A549 treated with AZD9567 at 1 μM for 4 hours (cell line): ENCODE measurements around the gene ZNF814. TPM values are rescaled to one million over a fixed set of nuclear protein-coding genes. Genes with fewer than 3 reads are reported as not detected.

ENCODE experiments used
- total RNA-seq: library from RNA; stranded (reverse); fragments of 200-300 nt; extraction: Qiagen RNA extraction; gene quantifications from 5 replicates; pipeline ENCODE4 v1.2.3, GENCODE V29; 2022; ENCODE audit not compliant: insufficient read depth

The ZNF814 gene
- total RNA-seq: 1.8 to 3.6 TPM (median 3.1 TPM) in 4 of 5 replicates, not detected in the other

GRCh38 chr19:57888560-57889231, at the start of gene ZNF814:
Gene ZNF814 (minus strand): TSS chr19:57889037. CDS start chr19:57888802, 235 bp downstream.

DNA sequence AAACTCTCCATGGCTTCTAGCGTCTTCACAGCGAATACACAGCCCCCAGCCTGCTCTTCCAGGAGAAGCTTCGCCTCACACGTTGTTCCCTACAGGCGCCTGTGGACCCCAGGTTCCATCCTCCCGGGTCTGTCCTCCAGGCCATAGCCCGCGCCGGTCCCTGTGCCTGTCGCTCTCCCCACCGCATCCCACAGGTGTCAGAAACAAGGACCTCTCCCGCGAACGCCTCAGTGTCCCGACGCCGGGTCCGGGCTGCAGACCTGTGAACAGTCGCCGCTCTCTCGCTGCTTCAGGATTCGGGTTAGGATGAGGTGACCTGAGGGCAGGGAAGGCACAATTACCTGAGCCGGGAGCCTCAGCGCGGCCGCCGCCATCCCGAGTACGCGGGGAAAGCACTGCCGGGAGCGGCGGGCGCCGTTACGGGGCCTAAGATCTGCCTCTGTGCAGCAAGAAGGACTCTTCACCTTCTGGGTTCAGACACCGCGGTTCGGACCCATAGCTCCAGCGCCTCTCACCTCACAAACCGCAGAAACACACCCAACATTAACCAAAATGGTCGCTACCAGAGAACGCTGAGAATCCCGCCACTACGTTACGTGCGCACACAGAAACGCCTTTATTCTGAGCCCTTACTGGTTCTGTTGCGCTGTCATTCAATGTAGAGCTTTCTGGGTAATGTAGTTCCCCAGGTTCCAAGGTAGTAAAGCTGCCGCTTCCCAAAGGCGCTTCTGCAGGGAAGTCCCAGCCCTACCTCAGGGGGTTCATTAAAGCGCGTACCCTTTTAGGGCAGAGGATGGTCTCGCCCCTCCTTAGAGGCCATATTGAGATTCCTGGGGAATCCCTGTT, 46.2 kb upstream of the ZNF814 start, which contains the start of gene ZNF418:
Gene ZNF418 (minus strand): TSS at position 583 of the 846 bp plus-strand sequence. CDS start 1,580 bp downstream, outside the sequence.

GRCh38 chr19:57916168-57916995, 27.5 kb upstream of the ZNF814 start, which contains the start of gene ZNF417:
Gene ZNF417 (minus strand): TSS chr19:57916592. CDS start chr19:57916411, 181 bp downstream.

GRCh38 chr19:57849666-57850473, 39.0 kb downstream of the ZNF814 start, which contains the start of gene ZNF587:
Gene ZNF587 (plus strand): TSS chr19:57849859. CDS start chr19:57850039, 180 bp downstream.

GRCh38 chr19:57830071-57830602, 58.7 kb downstream of the ZNF814 start, which contains the start of gene ZNF587B:
Gene ZNF587B (plus strand): TSS chr19:57830299. CDS start chr19:57830529, 230 bp downstream.

GRCh38 chr19:57814505-57815246, 74.2 kb downstream of the ZNF814 start, which contains the start of gene ZNF552:
Gene ZNF552 (minus strand): TSS chr19:57814913. CDS start chr19:57814743, 170 bp downstream.

Other genes with a start within 250 kb of the ZNF814 start
- not detected in 5 replicates for gene ZSCAN4, start 220.1 kb downstream of the ZNF814 start, total RNA-seq
- gene ZNF551, start 207.1 kb downstream of the ZNF814 start, total RNA-seq: 5.3 to 5.6 TPM (median 5.6 TPM) in 5 replicates
- not detected in 5 replicates for gene ZNF154, start 179.8 kb downstream of the ZNF814 start, total RNA-seq
- gene ZNF671, start 161.4 kb downstream of the ZNF814 start, total RNA-seq: 0.76 to 1.3 TPM (median 1.0 TPM) in 5 replicates
- gene ZNF776, start 142.2 kb downstream of the ZNF814 start, total RNA-seq: 5.2 to 10.3 TPM (median 5.8 TPM) in 5 replicates
- gene ZNF586, start 119.4 kb downstream of the ZNF814 start, total RNA-seq: 4.8 to 12.4 TPM (median 5.5 TPM) in 5 replicates
- gene ZNF552, start 74.1 kb downstream of the ZNF814 start, total RNA-seq: 4.9 to 7.3 TPM (median 5.0 TPM) in 5 replicates
- gene ZNF587B, start 58.7 kb downstream of the ZNF814 start, total RNA-seq: 5.4 to 7.7 TPM (median 7.6 TPM) in 5 replicates
- gene ZNF587, start 39.2 kb downstream of the ZNF814 start, total RNA-seq: 6.1 to 15.3 TPM (median 7.3 TPM) in 5 replicates
- gene ZNF417, start 27.6 kb upstream of the ZNF814 start, total RNA-seq: 2.7 to 4.3 TPM (median 3.4 TPM) in 5 replicates
- gene ZNF418, start 46.4 kb upstream of the ZNF814 start, total RNA-seq: 0.91 to 1.2 TPM (median 1.1 TPM) in 5 replicates
- 0.94 to 1.4 TPM (median 1.2 TPM) in 5 replicates for gene ZNF256, start 58.7 kb upstream of the ZNF814 start, total RNA-seq
- 0.09 TPM in 1 of 5 replicates, not detected in the others for gene C19orf18, start 85.5 kb upstream of the ZNF814 start, total RNA-seq
- 1.0 to 3.6 TPM (median 2.6 TPM) in 5 replicates for gene ZNF606, start 113.8 kb upstream of the ZNF814 start, total RNA-seq
- gene ZSCAN1, start 145.0 kb upstream of the ZNF814 start, total RNA-seq: not detected in 5 replicates
- gene ZNF135, start 170.2 kb upstream of the ZNF814 start, total RNA-seq: not detected in 5 replicates
- 1.5 to 2.8 TPM (median 1.7 TPM) in 5 replicates for gene ZSCAN18, start 209.2 kb upstream of the ZNF814 start, total RNA-seq